Kidney glomerular epithelial cell (primary cell): ENCODE data around the gene PDE4D.

ENCODE experiments used
- DNase-seq: peaks from one replicate; lab custom pipeline; 2025; lab: John Stamatoyannopoulos, UW

PDE4D gene

DNA sequence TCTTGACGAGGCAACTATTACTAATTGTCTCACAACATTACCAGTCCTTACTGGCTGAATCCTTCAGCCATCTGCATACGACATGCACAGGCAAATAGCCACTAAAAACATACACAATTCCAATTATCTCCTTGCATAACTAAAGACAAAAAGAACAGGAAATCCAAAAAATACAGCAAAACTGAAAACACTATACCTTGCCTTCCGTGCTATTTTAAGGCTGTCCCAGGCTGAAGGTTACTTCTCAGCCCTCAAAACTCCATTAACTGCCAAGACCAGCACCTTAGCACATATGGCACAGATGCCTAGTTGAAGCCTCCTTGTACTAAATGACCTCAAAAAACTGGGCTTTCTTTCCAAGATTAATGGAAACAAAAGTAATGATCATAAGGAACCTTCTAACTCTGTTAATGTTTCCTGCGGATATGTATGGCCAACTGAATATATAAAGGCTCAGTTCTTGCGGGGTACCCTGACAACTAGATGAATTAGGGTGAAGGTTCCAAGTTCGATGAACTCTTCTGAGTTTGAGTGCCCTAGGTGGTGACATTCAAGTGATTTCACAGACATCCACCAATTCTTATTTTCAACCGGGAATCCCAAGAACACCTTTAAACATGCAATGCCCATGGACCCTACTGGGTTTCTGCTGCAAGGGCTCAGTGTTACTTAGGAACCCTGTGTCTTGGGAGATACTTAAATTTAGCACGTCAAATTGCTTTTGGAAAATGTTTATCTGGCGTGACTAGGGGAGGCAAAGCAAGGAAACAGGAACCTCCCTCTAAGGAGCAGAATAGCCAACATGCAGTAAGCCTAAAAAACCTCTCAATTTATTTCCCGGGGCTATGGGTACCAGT, 855.4 kb downstream of the PDE4D start:
- no peak for DNase-seq

DNA sequence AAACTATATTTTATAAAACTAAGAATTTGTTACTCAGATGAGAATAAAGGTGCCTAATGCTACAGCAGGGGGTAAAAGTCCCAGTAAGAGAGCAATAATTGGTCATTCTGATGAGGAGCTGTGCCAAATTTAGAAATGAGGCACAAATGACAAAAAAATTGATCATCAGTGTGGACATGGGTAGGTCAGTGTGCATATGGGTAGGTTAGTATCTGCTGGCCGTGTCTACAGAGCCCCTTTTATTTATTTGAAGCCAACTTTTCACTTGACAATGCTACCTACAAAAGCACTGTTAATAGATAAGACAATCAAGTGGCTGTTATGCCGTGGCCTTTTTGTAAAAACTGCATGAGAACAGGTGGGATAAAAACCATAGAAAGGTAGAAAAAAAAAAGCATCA, 856.1 kb downstream of the PDE4D start:
- DNase-seq = no peak

DNA sequence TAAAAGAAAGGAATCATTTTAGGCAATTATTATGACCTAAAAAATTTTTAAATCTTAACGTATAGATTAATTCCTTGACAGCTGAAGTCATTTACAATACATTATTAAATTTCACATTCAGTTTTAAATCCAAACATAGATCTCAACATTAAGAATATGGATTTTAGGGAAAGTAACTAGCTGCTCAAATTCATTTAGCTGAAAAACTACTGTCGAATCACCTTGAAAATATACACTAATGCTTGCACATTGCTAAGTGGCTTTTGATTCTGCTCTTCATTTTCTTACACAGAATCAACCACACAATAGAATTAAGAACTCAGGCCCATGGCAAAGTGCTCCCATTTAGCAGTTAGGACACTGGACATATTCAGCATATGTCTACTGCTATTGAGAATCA, 856.5 kb downstream of the PDE4D start:
- DNase-seq = no peak

DNA sequence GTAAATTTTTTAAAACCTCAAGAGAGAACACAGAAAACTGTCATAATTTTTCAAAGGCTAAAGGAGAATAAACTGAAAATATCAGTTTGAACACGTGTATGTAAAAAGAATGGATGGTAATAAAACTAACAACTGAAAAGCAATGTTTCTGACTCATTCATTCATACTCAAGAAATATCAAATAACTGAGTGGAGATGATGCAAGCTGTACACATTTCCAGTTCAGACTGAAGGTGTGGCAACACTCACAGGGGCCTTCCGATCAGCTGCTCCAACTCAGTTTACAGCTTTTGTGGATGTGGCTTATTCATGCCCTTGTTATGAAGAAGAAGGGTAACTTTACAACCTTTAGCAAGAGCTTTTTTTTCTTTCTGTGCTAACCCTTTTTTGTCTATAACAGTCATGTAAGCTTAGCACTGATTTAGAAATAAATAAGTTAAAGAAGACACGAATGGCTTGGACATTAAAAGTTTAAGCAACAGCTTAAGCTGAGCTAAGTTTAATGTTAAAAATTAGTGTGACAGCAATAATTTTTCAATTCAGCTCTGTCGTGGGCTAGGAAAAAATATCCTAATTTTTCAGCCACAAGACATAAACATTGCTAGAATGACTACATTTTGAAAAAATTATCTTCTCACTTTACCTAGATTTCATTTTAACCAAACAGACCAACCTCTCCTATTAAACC, 857.1 kb downstream of the PDE4D start:
- peak; percentile 58 for DNase-seq

DNA sequence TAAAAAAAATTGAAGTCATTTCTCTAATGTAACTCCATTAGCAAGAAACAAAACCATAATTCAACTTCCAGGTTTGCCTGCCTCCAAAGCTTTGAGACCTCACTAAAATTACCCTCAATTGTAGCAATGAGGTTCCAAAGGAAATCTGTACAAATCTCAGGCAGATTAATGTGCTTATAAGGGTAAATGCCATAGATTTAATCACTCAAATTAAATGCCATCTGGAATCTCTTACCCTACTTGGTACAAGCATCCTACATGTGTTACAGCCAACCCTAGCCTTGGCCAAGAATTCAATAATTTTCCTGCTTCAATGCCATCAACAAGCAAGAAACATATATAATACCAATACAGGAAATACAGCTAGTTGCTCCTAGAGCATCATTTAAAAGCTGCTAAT, 857.8 kb downstream of the PDE4D start:
- DNase-seq = no peak

DNA sequence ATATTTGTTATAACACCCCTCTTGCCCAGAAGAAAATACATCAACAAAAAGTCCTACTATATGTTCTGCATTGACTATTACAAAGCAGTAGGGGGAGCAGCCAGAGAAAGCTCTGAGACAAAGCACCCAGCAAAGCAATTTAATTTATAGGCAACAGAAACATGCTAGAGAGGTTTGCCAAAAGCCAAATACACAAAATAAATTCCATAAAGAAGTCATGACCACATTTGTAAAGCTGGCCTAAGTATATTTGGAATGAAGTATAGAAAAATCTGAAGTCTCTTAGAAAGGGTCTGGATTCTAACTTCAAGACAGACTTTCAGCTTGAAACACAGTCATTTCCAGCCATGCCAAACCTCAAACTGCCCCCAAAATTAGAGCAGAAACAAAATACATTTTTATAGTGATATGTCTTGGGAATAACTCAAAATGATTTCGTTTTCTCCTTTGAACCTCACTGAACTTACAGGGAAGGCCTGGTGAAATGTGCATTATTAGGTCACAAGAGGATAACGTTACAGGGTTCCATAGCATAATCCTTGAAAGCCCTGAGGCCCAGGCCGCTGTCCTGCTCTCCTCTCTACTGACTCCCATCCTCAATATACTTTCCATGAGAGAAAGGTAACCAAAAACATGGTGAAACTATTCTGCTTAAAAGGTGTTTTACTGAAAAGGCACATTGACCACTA, 858.9 kb downstream of the PDE4D start:
- DNase-seq = peak; percentile 44

DNA sequence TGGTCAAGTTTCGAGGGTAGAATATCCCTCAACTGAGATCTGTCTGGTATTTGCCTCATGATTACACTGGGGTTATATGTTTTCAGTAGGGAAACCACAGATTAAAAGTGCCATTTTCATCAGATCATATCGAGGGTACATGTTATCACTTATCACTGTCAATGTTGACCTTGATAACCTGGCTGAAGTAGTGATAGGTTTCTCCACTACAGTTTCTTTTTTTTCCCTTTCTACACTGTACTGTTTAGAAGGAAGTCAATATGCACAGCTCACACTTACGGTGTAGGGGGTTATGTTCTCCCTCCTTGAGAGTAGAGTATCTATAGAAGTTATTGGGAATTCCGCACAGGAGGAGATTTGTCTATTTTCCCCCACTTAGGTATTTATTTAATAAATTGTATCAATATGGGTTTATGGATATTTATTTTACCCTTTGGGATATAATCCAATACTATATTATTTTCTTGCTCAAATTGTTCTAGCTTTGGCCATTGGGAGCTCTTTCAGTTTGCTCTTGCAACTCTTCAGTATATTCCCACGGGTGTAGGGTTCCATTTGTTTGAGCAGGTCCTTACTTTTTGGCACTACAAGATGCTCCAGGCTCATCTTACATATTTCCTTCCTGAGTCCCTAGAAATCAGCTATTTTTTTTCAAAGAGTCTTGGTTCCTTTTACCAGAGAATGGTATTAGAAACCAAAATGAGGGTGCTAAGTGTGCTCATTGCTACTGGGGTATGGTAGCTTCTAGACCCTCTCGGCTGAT, 866.2 kb downstream of the PDE4D start:
- DNase-seq = no peak

DNA sequence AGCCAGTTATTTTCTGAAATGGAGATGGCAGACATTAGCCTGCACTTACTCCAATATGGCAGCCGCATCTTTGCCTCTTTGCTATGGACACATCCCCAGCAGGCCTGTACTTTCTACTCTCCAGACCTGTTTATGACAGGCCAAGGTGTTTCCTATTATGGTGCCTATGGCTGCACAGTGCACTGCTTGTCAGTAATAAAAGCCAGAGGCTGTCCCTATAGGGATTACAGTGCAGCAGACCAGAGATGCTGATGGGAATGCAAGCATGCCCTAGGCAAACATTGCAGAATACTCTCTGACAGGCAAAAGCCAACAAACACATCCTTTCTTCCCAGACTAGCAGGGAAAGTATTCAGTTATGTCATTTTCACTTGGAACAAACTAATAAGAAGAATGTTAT, 867.8 kb downstream of the PDE4D start:
- DNase-seq = no peak

DNA sequence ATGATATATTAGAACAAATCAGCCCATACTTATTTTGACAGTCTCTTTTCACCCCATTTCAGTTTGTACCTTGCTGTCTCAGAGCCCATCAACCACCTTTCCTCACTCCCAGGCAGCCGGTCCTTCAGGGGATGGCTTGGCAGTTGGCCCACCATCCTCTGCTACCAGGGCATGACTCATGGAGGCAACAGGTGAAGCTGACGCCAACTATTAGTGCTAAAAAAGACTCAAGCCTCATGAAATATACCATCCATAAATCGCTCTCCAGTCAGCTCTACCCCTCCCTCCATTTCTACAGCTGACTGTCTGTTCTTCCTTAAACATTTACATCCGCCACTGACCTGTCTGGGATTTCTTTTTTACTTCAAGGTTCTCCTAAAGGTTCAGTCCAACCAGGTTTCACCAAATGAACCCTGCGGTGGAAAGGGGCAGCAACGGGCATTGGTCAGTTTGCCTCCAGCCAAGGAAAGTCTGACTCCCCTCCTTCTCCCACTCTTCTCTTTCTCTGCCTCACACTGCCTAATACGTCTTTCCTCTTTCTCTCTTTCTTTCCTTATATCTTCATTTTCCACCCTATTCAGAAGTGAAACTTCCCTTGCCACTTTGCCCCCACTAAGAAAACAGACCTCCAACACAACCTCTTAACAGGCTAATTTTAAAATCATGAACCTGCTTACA, 871.5 kb downstream of the PDE4D start:
- DNase-seq = no peak

DNA sequence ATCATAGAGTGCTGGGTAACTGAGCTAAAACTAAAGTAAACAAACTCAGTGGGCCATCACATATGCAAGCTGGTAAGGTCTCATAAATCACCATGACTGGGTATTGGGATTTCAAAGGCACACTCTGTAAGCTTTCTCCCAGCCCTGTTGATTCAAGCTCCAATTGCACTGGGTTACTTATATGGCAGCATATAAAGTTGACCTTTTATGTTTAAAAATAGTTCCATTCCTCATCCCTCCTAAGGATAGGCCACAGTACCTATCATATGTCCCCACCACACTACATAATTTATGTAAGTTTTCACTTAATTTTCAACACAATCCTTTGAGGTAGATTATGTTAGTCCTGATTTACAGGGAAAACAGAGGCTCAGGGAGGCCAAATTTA, 872.2 kb downstream of the PDE4D start:
- DNase-seq = no peak

DNA sequence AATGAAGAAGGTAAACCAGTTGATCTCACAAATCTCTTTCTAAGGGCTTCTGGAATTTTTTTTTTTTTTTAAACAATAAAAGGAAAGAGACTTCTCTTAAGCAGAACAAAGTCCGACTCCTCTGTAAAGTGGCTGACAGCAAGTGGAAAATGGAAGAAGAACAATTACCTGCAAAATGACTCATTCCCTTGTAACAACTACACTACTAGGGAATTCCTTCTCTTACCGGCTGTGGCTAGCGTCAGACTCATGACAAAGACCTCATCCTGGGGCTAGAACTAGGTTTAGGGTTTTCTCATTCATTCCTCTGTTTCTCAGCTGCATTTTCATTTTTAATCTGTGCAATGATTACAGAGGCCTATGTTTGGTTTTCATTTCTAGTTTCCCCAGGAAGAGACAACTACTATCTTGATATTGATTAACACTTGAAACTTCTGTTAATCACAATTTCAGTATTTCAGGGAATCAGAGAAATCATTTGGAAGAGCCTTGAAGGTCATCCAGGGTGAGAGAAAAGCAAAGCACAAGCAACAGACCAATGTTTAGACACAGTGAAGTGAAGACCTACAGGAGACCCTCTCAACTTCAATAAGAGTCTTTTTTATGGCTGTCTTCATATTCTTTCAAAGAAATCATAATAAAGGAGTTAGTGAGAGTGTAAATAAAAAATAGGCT, 872.8 kb downstream of the PDE4D start:
- DNase-seq = peak; percentile 85

DNA sequence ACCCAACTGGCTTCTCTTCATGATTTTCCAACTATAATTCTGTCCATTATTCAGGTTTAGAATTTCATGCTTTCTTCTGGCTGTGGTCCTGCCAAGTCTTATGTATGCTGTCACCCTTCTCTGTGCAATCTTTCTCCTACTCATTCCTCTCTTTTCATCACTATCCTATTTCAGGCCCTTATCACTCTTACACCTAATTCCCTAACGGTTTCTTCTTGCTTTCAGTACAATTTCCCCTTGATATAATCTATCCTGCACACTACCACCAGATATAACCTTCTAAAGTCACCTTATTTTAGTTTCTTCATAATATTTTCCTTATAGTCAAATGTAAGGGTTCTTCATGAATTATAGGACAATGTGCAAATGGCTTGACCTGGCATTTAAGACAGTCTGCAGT, 874.4 kb downstream of the PDE4D start:
- no peak for DNase-seq

DNA sequence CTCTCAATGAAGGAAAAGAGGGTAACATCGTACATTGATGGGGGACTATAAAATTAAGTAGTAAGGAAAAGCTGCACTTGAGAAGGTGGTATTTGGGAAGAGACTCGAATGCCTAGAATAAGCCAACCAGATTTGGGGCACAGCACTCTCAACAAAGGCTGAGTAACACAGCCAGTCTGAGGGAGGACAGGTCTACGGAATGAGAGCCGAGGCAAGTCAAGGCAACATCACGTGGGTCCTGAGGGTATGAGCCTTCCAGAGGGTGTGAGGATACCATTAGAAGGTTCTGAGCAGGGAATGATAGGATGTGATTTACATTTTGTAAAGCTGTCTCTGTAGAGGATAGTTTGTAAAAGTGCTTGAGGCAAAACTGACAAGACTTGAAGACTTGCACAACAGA, 876.6 kb downstream of the PDE4D start:
- no peak for DNase-seq

DNA sequence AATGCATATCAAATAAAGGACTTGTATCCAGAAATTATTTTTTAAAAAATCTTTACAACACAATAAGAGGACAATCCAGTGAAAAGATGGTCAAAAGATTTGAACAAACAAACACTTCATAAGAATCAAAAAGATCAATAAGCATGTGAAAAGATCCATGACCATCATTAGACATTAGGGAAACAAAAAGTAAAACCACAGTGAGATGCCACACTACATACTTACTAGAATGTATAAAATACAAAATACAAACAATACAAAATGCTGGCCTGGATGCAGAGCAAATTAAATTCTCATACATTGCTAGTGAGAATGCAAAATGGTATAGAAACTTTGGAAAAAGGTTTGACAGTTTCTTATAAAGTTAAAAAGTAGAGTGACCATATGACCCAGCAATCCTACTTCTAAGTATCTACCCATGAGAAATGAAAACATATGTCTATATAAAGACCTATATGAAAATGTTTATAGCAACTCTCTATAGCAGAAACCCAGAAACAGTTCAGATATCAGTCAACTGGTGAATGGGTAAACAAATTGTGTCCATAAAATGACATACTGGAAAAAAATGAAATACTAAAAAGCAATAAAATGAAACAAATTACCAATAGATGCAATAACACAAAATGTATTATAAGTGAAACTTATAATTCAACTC, 884.6 kb downstream of the PDE4D start:
- no peak for DNase-seq

DNA sequence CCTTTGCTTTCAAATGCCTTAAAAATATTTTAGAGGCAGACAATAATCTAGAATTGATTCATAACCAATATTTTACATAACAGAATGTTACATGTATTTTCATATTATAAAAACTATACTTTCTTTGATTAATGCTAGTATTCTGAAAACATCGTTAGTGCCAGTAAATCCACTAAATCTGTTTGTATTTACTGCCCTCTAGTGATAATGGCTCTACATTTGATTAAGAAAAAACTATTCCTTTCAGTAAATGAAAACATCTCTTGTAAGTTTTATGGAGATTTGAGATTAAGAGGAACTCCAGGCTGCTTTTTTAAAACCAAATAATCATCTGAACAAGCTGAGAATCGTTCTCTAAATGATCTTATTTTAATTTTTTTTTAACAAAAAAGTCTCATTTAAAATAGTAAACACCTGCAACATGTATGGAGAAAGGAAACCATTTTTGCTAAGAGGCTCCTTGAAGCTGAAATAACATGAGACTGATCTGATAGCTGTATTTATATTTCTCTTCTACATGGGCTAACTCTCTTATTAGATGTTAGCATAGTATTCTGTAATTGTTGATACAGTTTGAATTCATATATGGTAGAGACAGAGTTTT, 886.0 kb downstream of the PDE4D start:
- peak; percentile 55 for DNase-seq

DNA sequence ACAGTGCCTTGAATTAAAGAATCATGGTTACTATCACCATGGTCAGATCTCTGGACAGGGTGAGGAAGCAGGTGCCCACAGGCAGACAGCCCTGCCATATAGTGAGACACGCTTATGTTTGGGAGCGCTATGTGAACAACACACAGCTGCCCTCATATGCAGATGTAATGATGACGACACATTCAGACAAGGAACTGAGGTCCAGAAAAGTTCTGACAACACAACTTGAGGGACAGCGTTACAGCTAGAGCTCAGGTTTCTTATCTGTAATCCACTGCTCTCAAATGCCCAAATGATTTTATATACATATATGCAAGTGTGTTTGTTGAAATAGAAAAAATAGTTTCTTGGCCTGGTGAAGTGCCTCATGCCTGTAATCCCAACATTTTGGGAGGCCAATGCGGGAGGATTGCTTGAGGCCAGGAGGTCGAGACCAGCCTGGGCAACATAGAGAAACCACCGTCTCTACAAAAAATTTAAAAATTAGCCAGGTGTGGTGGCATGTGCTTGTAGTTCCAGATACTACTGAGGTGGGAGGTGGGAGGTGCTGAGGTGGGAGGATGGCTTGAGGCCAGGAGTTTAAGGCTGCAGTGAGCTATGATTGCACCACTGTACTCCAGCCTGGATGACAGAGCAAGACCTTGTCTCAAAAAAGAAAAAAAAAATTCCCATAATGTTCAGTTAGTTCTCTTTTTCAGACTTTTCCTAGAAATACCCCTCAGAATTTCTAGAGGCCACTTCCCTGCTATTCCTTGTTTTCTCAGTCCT, 887.4 kb downstream of the PDE4D start:
- DNase-seq = no peak

DNA sequence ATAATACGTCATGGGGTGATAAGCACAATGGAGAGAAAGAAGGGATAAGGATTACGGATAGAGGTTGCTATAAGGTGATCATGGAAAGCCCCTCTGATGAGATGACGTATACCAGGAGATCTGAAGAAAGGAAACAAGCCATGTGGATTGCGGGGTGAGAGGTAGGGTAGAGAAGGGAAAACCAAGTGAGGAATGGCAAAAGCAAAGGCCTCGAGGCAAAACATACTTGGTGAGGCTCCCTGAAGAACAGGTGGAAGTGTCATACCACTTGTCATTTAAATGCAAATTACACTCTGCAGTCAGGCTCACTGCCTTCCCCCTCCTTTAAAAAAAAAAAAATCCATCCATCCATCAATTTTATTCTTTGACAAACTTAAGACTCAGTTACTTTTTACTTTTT, 889.9 kb downstream of the PDE4D start:
- DNase-seq = no peak

DNA sequence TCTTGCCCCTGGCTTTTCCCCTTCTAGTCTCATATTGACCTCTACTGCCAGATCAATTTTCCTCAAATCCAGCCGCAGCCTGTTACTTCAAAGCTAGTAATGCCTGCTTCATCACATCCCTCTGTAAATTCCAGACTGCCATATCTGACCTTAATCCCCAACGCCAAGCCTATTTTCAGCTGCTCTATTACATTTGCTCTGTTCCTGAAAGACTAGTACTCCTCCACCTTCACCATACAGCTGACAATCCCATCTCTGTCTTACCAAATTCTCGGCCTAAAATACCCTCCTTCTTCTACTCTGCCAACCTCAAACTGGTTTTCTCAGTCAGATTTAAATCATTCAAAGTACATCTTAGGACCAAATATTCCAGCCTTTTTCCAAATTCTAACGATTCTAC, 890.4 kb downstream of the PDE4D start:
- no peak for DNase-seq

DNA sequence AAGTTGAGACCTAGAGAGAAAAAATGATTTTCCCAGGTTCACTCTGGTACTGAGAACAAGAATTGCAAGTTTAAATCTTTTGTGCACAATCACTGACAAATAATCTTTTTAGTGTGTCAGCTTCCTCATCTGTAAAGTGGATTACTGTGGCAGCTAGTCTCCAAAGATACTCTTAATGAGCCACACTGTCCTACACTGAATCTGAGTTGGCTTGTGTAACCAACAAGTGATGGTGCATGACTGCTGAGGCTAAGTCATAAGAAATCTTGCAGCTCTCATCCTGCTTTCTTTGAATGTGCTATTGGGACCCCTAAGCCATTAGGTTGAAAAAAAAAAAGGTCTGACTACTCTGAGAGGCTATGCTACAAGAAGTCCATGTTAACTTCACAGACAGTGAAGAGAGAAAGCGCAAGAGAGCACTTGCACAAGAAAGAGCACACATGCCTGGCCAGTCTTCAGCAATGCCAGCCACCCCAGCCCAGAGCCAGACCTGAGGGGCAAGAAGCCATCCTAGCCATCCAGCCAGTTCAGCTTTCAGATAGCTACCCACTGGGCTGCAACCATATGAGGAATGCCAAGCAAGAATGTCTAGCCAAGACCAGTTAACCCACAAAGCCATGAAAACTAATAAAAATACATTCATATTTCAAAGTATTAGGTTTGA, 891.2 kb downstream of the PDE4D start:
- peak; percentile 15 for DNase-seq
